Esophagus muscularis mucosa (tissue), 4 donors: ENCODE results near the gene KHSRP. TPM values are rescaled to one million over a fixed set of nuclear protein-coding genes. Genes with fewer than 3 reads are reported as not detected.

ENCODE experiments used
- DNase-seq: peaks from one replicate; pipeline ENCODE4 v3.0.0-alpha.2; 2017; ENCODE audit errors: extremely low spot score
- H3K27ac ChIP-seq, 4 donors: fragments of 200-600 bp; sonication (generic); replicated peaks in 1 of 4; 1 replicate in 3 of 4; 2 replicates in 1 of 4; pipeline ENCODE4 v1.5.1; 2016 to 2019; ENCODE audit warnings: mild to moderate bottlenecking in 1 of 4
- H3K27me3 ChIP-seq, 4 donors: fragments of 200-600 bp; sonication (generic); one replicate each; pipeline versions ENCODE4 v1.5.1 to v1.6.0; 2016 to 2019
- H3K36me3 ChIP-seq, 4 donors: fragments of 200-600 bp; sonication (generic); one replicate each; pipeline ENCODE4 v1.5.1; 2016 to 2019
- H3K4me1 ChIP-seq, 4 donors: fragments of 200-600 bp; sonication (generic); one replicate each; pipeline ENCODE4 v1.5.1; 2016 to 2019
- H3K4me3 ChIP-seq, 4 donors: fragments of 200-600 bp; sonication (generic); 1 replicate in 2 of 4; 2 replicates in 2 of 4; pipeline ENCODE4 v1.5.1; 2016 to 2019; ENCODE audit warnings: mild to moderate bottlenecking in 4 of 4, moderate library complexity in 1 of 4
- H3K9me3 ChIP-seq, 4 donors: fragments of 200-600 bp; sonication (generic); 1 replicate in 3 of 4; 2 replicates in 1 of 4; pipeline ENCODE4 v1.5.1; 2016 to 2019
- CTCF ChIP-seq, 3 experiments: fragments of 200-600 bp in 2 of 3; fragments of 450-650 bp in 1 of 3; sonication (generic) in 2 of 3; IDR thresholded peaks; one replicate each; pipeline ENCODE4 v1.5.1; 2017 to 2019; ENCODE audit warnings: antibody characterized with exemption in 3 of 3, mild to moderate bottlenecking in 2 of 3, moderate library complexity in 1 of 3
- EP300 ChIP-seq: sonication (generic); formaldehyde crosslinking; IDR thresholded peaks from one replicate; pipeline ENCODE4 v1.6.1; 2017; ENCODE audit warnings: antibody characterized with exemption
- POLR2A ChIP-seq: fragments of 450-650 bp; IDR thresholded peaks from one replicate; pipeline ENCODE4 v1.6.1; 2017; ENCODE audit warnings: antibody characterized with exemption, moderate library complexity, mild to moderate bottlenecking, low read depth
- POLR2AphosphoS5 ChIP-seq, 2 donors: sonication (generic); formaldehyde crosslinking; IDR thresholded peaks; one replicate each; pipeline ENCODE4 v1.6.1; 2017; ENCODE audit warnings: antibody characterized with exemption in 2 of 2
- WGBS: methylation state at CpG from one replicate; pipeline ENCODE4 v1.1.5; 2018; 5-methylcytosine and 5-hydroxymethylcytosine counted together
- intact Hi-C: fragments of 100-400 bp; cut with DNase I; formaldehyde crosslinking; loops from one replicate; pipeline ENCODE4 v1.15.1; 2023
- total RNA-seq, 4 donors: library from RNA; depleted of rRNA; stranded (reverse); fragments of >200 nt; gene quantifications; one replicate each; pipeline versions ENCODE4 v1.1.0 to v1.2.1, GENCODE V29; 2016

KHSRP gene
- total RNA-seq, 4 donors from 2014 or later, result 105 to 202 (median 148) TPM

GRCh38 chr19:6452223-6452614, 27.6 kb upstream of the KHSRP start:
- Histone ChIP-seq H3K27ac (no peak overlapping the region), H3K4me1 (no peaks in the 10 kb centered on the region), H3K9me3 (peaks cover 0 to 13% (median 11%) of the 10 kb centered on the region in 4 donors), H3K36me3 (peaks cover 34 to 95% (median 58%) of the 10 kb centered on the region in 4 donors), H3K4me3 (no peak overlapping the region), H3K27me3 (no peaks in the 10 kb centered on the region)
- TF ChIP-seq POLR2A (no peak), CTCF (IDR thresholded peaks at IDR 0.05) (no peak), POLR2AphosphoS5 (IDR thresholded peaks at IDR 0.05) (no peak), EP300 (no peak)
- DNase-seq, result no peak
- WGBS, result 90% methylated on average over 13 of the region's 19 CpGs
- intact Hi-C loops, result no loop called here

- no peak for DNase-seq
- intact Hi-C loops, result no loop called here
- H3K27me3 ChIP-seq, result no peaks in the 10 kb centered on the region
- no peak overlapping the region for H3K27ac ChIP-seq
- TF ChIP-seq POLR2A (no peak), CTCF (IDR thresholded peaks at IDR 0.05) (no peak), EP300 (no peak), POLR2AphosphoS5 (IDR thresholded peaks at IDR 0.05) (no peak)
- peaks cover 0 to 13% (median 11%) of the 10 kb centered on the region in 4 donors for H3K9me3 ChIP-seq
- 91% methylated on average over 7 of the region's 7 CpGs for WGBS
- no peak overlapping the region for H3K4me3 ChIP-seq
- no peaks in the 10 kb centered on the region for H3K4me1 ChIP-seq
- H3K36me3 ChIP-seq, result peaks cover 35 to 96% (median 60%) of the 10 kb centered on the region in 4 donors
Observed at GRCh38 chr19:6451583-6452222, 27.1 kb upstream of the KHSRP start.

GRCh38 chr19:6450166-6450565, 25.6 kb upstream of the KHSRP start:
- Histone ChIP-seq H3K4me1 (no peaks in the 10 kb centered on the region), H3K36me3 (peaks cover 37 to 96% (median 63%) of the 10 kb centered on the region in 4 donors), H3K27ac (no peak overlapping the region), H3K9me3 (peaks cover 0 to 22% (median 11%) of the 10 kb centered on the region in 4 donors), H3K4me3 (no peak overlapping the region), H3K27me3 (no peaks in the 10 kb centered on the region)
- DNase-seq, result no peak
- intact Hi-C loops, result no loop called here
- TF ChIP-seq EP300 (no peak), POLR2AphosphoS5 (IDR thresholded peaks at IDR 0.05) (no peak), POLR2A (no peak), CTCF (IDR thresholded peaks at IDR 0.05) (no peak)
- 95% methylated on average over 5 of the region's 5 CpGs for WGBS

GRCh38 chr19:6448045-6448444, 23.4 kb upstream of the KHSRP start:
- H3K4me1 ChIP-seq, result no peaks in the 10 kb centered on the region
- no peaks in the 10 kb centered on the region for H3K27me3 ChIP-seq
- intact Hi-C loops, result no loop called here
- WGBS, result 80% methylated on average over 3 of the region's 3 CpGs
- peaks cover 0 to 9% (median 0%) of the 10 kb centered on the region in 4 donors for H3K9me3 ChIP-seq
- no peak for TF ChIP-seq POLR2AphosphoS5 (IDR thresholded peaks at IDR 0.05)
- TF ChIP-seq EP300, result no peak
- no peak overlapping the region for H3K27ac ChIP-seq
- H3K4me3 ChIP-seq, result no peak overlapping the region
- DNase-seq, result no peak
- peaks cover 21 to 96% (median 51%) of the 10 kb centered on the region in 4 donors for H3K36me3 ChIP-seq

- TF ChIP-seq POLR2AphosphoS5 (IDR thresholded peaks at IDR 0.05), result no peak
- no peak for TF ChIP-seq POLR2A
- TF ChIP-seq EP300, result no peak
- no peak for TF ChIP-seq CTCF (IDR thresholded peaks at IDR 0.05)
- intact Hi-C loops, result no loop called here
Observed at GRCh38 chr19:6446452-6446851, 21.8 kb upstream of the KHSRP start.

More at GRCh38 chr19:6446452-6446851, 21.8 kb upstream of the KHSRP start:
- Histone ChIP-seq H3K27me3 (no peaks in the 10 kb centered on the region), H3K27ac (no peak overlapping the region), H3K4me1 (no peaks in the 10 kb centered on the region), H3K4me3 (no peak overlapping the region), H3K9me3 (peaks cover 0 to 9% (median 0%) of the 10 kb centered on the region in 4 donors), H3K36me3 (peaks cover 10 to 93% (median 37%) of the 10 kb centered on the region in 4 donors)
- 98% methylated on average over 3 of the region's 3 CpGs for WGBS
- no peak for DNase-seq
